ENCODE measurements around the gene RASD2.

- no peak for TF ChIP-seq CTCF (conservative IDR thresholded peaks at IDR 0.05; ENCODE audit: low read depth in 2 of 2)
- TF ChIP-seq EZH2 (IDR thresholded peaks at IDR 0.05; ENCODE audit: low read depth, unreplicated experiment) = no peak
- TF ChIP-seq POLR2AphosphoS5 (IDR thresholded peaks at IDR 0.05; ENCODE audit: low read depth) = no peak
- no peak for TF ChIP-seq REST (IDR thresholded peaks at IDR 0.05; ENCODE audit: unreplicated experiment)
- TF ChIP-seq JUNB (IDR thresholded peaks at IDR 0.05; ENCODE audit: unreplicated experiment) = no peak
- no peak for TF ChIP-seq EZH2phosphoT487 (IDR thresholded peaks at IDR 0.05; ENCODE audit: unreplicated experiment)
- TF ChIP-seq CREB1 (CRISPR knock-in tag; IDR thresholded peaks at IDR 0.05; ENCODE audit: low read depth) = no peak
- no peak for TF ChIP-seq ZNF114 (CRISPR knock-in tag; IDR thresholded peaks at IDR 0.05)
- TF ChIP-seq STAT1 (IDR thresholded peaks at IDR 0.05; ENCODE audit: unreplicated experiment) = no peak
- TF ChIP-seq NANOG (IDR thresholded peaks at IDR 0.05; ENCODE audit: borderline replicate concordance) = no peak
- no peak for TF ChIP-seq ETS1 (IDR thresholded peaks at IDR 0.05)
These were observed 14.2 kb upstream of the RASD2 start for GRCh38 chr22:35526333-35526979.

Data from GM23338 (cell line).